ENCODE results near the gene ADAM10.

Gene ADAM10

DNA sequence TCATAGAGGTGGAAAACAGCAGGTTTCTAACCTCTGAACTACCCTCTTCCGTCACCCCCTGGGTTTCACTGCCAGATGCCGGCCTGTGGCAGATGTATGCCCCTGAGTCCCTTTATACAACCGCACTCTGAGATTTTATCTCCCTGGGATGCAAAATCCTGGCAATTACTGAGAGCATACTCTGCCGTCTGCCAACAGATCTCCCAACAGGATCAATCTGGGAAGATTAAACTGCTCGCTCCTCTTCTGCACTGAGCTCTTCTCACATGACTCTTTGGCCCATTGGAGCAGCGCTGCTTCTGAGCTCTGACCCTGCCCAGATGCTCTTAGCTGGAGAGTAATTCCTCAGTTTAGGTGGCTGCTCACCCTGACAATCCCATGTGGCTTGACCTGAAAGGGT lies 184.5 kb downstream of the ADAM10 start:
- TF ChIP-seq, protein P1, sequence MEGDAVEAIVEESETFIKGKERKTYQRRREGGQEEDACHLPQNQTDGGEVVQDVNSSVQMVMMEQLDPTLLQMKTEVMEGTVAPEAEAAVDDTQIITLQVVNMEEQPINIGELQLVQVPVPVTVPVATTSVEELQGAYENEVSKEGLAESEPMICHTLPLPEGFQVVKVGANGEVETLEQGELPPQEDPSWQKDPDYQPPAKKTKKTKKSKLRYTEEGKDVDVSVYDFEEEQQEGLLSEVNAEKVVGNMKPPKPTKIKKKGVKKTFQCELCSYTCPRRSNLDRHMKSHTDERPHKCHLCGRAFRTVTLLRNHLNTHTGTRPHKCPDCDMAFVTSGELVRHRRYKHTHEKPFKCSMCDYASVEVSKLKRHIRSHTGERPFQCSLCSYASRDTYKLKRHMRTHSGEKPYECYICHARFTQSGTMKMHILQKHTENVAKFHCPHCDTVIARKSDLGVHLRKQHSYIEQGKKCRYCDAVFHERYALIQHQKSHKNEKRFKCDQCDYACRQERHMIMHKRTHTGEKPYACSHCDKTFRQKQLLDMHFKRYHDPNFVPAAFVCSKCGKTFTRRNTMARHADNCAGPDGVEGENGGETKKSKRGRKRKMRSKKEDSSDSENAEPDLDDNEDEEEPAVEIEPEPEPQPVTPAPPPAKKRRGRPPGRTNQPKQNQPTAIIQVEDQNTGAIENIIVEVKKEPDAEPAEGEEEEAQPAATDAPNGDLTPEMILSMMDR (IDR thresholded peaks at IDR 0.05; ENCODE audit: insufficient read depth, low read depth, low read length, missing control alignments), result no peak
- no peak overlapping the region for H3K4me3 ChIP-seq (ENCODE audit: low read depth, low read length)

DNA sequence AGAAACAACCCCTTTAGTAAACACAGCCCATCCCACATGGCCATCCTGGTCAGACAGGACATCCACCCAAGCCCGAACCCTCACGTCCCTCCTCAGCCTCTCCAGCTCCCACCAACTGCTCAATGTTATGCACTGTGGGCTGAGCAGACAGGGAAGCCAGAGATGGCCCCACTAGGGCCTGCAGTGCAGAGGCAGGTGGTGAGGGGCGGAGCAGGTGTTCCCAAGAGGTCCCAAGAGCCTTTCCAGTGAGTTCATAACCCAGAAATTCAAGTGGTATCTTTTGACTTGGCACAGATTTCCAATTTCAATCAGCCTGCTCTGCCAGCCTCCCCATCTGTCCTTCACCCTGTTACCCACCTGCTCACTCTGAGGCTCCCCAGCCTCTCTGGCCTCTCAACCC lies 187.4 kb downstream of the ADAM10 start:
- no peak for DNase-seq (ENCODE audit: low read depth)
- no peak overlapping the region for H3K4me3 ChIP-seq (ENCODE audit: low read depth, low read length)
- TF ChIP-seq, protein P1 (IDR thresholded peaks at IDR 0.05; ENCODE audit: insufficient read depth, low read depth, low read length, missing control alignments), result no peak

More for the DNA sequence above, 184.5 kb downstream of the ADAM10 start:
- DNase-seq (ENCODE audit: low read depth), result no peak

DNA sequence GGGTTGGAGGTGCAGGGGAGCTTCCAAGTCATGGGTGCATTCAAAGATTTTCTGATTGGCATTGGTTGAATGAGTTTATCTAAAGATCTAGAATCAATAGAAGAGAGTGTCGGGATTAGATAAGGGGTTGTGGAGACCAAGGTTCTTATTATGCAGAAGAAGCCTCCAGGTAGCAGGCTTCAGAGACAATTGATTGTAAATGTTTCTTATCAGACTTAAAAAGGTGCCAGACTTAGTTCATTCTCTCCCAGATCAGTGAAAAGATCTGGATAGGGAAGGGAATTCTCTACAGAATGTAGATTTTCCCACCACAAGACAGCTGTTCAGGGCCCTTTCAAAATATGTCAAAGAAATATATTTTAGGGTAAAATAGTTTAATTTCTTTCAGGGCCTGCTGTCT lies 188.2 kb downstream of the ADAM10 start:
- TF ChIP-seq, protein P1 (IDR thresholded peaks at IDR 0.05; ENCODE audit: insufficient read depth, low read depth, low read length, missing control alignments), result no peak
- H3K4me3 ChIP-seq (ENCODE audit: low read depth, low read length), result no peak overlapping the region
- DNase-seq (ENCODE audit: low read depth), result no peak

DNA sequence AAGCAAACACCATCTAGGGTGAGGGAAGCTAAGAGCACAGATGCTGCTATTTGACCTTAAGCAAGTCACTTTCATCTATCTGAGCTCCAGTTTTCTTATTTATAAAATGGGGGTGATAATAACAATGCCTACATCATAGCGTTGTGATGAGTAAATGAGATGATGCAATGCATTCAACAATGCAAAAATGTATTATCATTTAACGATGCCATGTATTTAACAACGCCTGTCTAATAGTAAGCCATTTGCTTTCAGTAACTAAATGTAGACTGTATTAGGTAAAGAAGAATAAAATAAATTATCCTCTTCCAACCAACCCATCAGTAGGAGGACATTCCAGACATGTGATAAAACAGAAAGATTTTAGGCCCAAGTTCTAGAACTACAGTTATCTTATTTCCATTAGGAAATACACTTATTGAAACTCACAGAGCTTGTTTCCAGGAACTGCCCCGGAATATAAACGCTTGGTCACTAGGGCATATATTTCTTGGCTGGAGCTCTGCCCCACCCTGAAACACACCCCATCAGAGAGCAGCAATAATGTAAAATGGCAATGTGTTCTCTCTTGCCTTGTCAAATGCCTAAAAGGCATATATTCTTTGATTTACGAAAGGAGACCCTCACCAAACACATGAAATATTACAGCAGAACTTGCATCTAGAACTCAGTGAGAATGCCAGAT lies 189.5 kb downstream of the ADAM10 start:
- H3K4me3 ChIP-seq (ENCODE audit: low read depth, low read length), result no peak overlapping the region
- TF ChIP-seq, protein P1 (IDR thresholded peaks at IDR 0.05; ENCODE audit: insufficient read depth, low read depth, low read length, missing control alignments), result no peak
- no peak for DNase-seq (ENCODE audit: low read depth)

DNA sequence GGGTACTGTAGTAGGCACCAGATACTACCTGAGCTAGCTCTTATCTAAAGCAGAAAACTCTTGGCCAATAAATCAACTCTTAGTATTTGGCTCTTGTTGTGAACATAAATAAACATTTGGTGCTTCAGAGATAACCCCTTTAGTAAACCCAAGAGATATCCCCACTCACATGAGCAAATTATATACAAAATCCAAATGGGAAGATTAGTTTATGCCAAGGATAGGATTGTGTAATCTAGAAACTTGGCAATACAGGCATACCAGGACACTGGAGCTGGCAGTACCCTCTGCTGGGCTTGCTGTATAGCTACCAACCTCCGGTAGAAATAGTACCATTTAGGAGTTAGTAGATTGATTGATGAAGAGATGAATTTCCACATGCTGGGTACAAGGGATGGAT lies 190.7 kb downstream of the ADAM10 start:
- no peak for DNase-seq (ENCODE audit: low read depth)
- no peak overlapping the region for H3K4me3 ChIP-seq (ENCODE audit: low read depth, low read length)
- TF ChIP-seq, protein P1 (IDR thresholded peaks at IDR 0.05; ENCODE audit: insufficient read depth, low read depth, low read length, missing control alignments), result no peak

DNA sequence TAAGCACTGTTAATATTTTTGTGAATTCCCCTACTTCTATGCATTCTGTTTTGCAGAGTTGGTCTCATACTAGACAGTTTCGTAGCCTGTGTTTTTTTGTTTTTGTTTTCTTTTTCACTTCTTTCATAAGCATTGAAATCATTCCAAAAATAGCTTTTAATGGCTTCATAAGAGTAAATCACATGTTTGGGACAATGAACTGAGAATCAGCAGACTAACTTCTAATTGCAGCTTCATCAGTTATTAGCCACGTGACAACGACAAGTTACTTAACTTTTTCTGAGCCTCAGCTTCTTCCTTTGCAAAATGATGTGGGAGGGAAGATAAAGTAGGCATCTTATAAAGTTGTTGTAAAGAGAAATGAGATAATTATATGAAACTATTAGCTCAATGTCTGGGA lies 193.0 kb downstream of the ADAM10 start:
- DNase-seq (ENCODE audit: low read depth), result peak; percentile 10
- TF ChIP-seq, protein P1 (IDR thresholded peaks at IDR 0.05; ENCODE audit: insufficient read depth, low read depth, low read length, missing control alignments), result no peak
- H3K4me3 ChIP-seq (ENCODE audit: low read depth, low read length), result no peak overlapping the region

DNA sequence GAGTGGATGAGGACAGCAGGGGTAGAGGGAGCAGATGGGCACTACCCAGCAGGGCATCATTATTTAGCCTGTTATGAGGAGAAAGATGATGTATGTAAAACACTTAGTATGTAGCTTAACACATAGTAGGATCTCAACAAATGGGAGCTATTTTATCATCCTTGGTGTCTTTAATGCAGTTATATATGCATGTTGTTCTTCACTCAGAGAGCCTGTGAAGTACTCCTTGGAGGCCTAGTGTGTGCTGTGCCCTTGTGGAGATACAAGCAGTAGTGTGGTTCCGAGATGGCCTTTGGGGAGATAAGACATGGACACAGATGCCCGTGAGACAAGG lies 193.5 kb downstream of the ADAM10 start:
- TF ChIP-seq, protein P1 (IDR thresholded peaks at IDR 0.05; ENCODE audit: insufficient read depth, low read depth, low read length, missing control alignments), result no peak
- DNase-seq (ENCODE audit: low read depth), result no peak
- no peak overlapping the region for H3K4me3 ChIP-seq (ENCODE audit: low read depth, low read length)
